HG02763 (cell line): Measurements from ENCODE around the gene CSRP3.

Source experiments
- ATAC-seq: cut with Tn5 transposase; IDR thresholded peaks from one replicate; pipeline ENCODE4 v1.9.1; 2021; ENCODE audit warnings: mild to moderate bottlenecking, moderate library complexity; ENCODE audit not compliant: unreplicated experiment

Gene CSRP3

GRCh38 chr11:19226378-19227195 lies 24.8 kb upstream of the CSRP3 start:
- ATAC-seq: no peak

GRCh38 chr11:19225581-19225980 lies 23.8 kb upstream of the CSRP3 start:
- ATAC-seq: no peak

GRCh38 chr11:19225123-19225522 lies 23.3 kb upstream of the CSRP3 start:
- ATAC-seq: no peak

GRCh38 chr11:19220903-19221724 lies 19.3 kb upstream of the CSRP3 start:
- ATAC-seq: no peak

- no peak for ATAC-seq
Observed at GRCh38 chr11:19218786-19219460, 17.1 kb upstream of the CSRP3 start.

- no peak for ATAC-seq
Observed at GRCh38 chr11:19218216-19218615, 16.4 kb upstream of the CSRP3 start.

- ATAC-seq: no peak
Observed at GRCh38 chr11:19216709-19217374, 15.1 kb upstream of the CSRP3 start.

- no peak for ATAC-seq
Observed at GRCh38 chr11:19216021-19216420, 14.2 kb upstream of the CSRP3 start.

- no peak for ATAC-seq
Observed at GRCh38 chr11:19209617-19210370, 8.0 kb upstream of the CSRP3 start.

GRCh38 chr11:19208959-19209546 lies 7.3 kb upstream of the CSRP3 start:
- no peak for ATAC-seq

- no peak for ATAC-seq
Observed at GRCh38 chr11:19208181-19208580, 6.4 kb upstream of the CSRP3 start.

- ATAC-seq: no peak
Observed at GRCh38 chr11:19204836-19205235, 3.1 kb upstream of the CSRP3 start.

GRCh38 chr11:19200410-19201201 lies 1.2 kb downstream of the CSRP3 start:
- ATAC-seq: no peak

- no peak for ATAC-seq
Observed at GRCh38 chr11:19199771-19200170, 2.0 kb downstream of the CSRP3 start.

- no peak for ATAC-seq
Observed at GRCh38 chr11:19199048-19199447, 2.7 kb downstream of the CSRP3 start.

- ATAC-seq: no peak
Observed at GRCh38 chr11:19196432-19196831, 5.4 kb downstream of the CSRP3 start.

- no peak for ATAC-seq
Observed at GRCh38 chr11:19194620-19195308, 7.0 kb downstream of the CSRP3 start.

- ATAC-seq: no peak
Observed at GRCh38 chr11:19193916-19194315, 7.9 kb downstream of the CSRP3 start.
